GM19324 (cell line): ENCODE measurements around the gene USP10.
A peak's percentile ranks its signal among the peaks of the same experiment; 100 is the strongest.
"Not testable (repeated sequence)": the region's sequence is repeated elsewhere in the genome, so short reads cannot be mapped to it uniquely, and the experiment has no call there.

Experiments used
- ATAC-seq: cut with Tn5 transposase; IDR thresholded peaks from one replicate; pipeline ENCODE4 v1.9.1; 2021; ENCODE audit warnings: mild to moderate bottlenecking, moderate library complexity; ENCODE audit not compliant: unreplicated experiment, low FRiP score

The USP10 gene

DNA sequence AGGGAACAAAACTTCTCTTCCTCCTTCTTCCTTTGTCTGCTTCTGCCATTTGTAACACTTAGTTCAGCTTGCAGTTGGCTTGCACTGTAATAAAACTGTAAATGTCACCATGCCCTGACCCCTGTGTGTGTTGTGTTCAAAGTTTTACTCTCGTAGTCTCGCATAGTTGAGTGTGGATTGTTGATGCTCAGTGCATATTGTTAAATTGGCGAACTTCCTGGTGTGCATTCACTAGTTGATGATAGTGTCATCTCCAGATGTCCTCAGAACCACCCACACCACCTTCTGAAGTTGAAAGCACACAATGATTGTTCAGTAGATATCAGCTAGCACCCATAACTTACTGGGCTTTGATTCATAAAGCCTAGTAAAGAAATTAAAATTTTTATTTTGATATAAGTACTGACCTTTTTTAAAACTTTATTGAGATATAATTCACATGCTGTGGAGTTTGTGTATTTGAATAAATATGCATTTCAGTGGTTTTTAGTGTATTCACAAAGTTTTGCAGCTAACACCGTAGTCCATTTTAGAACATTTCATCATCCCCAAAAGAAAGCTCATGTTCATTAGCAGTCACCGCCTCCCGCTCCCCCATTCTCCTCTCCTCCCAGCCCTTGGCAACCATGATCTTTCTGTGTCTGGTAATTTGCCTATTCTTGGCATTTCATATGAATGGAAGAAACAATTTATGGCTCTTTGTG, 25.0 kb downstream of the USP10 start:
- ATAC-seq = no peak

DNA sequence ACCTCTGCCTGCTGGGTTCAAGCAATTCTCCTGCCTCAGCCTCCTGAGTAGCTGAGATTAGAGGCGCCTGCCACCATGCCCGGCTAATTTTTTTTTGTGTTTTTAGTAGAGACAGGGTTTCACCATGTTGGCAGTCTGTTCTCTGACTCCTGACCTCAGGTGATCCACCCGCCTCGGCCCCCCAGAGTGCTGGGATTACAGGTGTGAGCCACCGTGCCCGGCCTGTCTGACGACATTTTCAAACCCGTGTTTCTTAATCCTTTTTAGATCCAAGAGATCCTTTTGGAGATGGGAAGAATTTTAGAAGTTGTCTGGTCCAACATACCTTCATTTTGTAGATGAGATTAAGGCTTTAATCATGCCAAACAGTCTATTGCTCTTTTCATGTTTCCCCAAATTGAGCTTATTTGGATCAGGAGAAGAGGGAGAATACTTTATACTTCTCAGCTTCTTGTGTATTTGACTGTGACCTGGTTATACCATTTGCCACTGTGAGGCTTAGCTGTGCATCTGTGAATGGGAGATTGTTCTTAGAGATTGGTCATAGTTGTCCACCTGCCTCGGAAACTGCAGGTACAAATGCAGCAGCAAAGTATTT, 25.8 kb downstream of the USP10 start:
- ATAC-seq = no peak

DNA sequence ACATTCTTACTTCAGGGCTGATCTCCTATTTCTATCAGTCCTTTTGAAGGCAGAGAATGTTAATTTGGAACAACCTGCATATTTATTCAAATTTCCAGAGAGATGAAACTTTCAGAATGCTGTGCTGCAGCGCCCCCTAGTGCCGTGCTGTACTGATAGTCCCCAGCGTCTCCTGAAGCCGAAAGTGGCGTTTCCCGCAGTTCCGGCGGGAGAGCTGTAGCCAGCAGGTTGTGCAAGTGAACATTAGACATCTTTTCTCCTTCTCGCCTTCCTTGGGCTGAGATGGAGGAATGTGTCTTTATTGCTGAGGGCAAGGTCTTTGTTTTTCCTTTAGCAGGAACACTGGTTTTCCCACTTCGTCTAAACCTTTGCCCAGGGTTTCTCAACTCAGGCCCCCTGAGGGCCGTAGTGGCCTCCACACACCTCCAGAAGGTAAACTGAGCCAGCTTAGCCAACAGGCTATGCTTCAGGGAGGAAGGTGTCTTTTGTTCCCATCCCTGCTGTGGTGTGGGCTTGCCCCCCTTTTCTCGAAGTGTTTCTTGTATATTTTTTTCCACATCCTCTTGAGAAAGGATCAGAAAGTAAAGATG, 26.4 kb downstream of the USP10 start:
- peak; percentile 32 for ATAC-seq

DNA sequence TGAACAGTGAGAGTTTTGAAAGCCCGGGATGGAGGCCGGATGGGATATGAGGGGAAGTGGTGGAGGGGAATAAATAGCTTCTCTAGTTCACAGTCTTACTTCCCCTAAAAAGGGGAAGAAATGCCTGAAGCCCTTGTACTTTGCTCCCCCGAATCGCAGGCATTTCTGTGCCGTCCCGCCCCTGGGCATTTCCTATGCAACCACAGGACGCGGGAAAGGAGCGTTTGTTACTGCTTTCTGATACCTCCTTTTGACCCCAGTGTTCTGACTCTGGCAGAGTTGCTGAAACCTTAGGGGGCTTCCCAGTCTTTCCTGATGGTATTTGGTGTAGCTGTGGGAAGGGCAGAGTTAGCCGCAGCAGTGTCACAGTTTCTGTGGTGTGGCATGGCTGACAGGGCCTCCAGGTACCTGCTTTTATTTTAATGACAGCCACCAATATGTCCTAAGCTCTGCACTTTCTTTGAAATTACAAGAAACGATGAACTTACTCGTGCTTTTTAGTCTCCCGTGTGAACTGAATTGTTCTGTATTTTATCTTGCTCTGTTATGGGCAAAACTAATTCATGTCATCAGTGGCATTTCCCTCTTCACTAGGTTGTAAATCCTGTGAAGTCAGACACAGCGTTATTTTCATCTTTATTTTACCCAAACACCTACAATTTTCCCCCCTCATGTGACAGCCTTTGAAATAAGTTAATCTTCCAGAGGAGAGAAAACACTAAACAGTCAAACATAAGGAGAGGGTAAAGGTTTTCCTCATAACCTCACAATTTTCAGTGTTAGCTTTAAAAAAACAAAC, 27.1 kb downstream of the USP10 start:
- peak; percentile 38 for ATAC-seq

DNA sequence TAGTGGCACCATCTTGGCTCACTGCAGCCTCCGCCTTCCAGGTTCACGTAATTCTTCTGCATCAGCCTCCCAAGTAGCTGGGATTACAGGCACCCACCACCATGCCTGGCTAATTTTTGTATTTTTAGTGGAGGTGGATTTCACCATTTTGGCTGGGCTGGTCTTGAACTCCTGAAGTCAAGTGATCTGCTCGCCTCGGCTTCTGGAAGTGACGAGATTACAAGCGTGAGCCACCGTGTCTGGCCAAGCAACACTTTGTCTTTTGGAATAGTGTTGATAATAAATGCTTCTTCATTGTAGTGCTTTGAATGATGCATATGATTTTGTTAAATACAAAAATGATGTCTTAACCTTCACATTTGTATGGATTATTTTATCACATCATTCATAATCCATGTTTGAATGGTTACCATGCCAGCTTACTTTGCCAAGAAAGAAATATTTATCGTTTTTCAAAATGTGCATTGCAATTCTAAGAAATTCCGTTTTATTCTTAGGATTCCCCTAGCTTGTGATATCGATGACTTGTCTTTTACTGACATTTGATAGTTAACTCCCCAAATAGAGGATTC, 29.1 kb downstream of the USP10 start:
- ATAC-seq = no peak

DNA sequence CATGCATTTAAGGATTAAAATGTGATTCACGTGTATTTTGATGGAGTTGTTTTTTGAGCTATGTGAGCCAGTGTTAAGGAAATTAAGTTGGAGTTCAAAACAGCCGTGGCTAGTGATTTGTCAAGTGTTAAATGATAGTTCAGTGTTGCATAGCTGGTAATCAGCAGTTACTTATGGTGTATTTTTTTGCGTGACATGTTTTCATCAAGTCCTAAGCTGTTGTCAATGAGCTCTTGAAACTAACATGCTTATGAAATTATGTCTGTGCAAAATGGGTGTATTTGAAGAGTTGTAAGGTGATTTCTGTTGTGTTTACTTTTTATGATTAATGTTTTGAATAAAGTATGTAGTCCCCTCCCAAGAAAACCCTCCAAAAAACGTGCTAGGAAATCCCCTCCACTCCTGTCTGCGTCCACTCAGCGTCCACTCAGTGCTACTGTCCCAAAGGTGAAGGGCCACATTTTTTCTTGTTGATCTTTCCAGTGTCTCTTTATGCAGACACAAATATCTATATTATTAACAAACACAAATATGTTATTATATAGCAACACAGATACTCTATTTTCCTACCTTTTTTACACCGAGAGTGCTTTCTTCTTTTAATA, 30.0 kb downstream of the USP10 start:
- ATAC-seq = no peak

DNA sequence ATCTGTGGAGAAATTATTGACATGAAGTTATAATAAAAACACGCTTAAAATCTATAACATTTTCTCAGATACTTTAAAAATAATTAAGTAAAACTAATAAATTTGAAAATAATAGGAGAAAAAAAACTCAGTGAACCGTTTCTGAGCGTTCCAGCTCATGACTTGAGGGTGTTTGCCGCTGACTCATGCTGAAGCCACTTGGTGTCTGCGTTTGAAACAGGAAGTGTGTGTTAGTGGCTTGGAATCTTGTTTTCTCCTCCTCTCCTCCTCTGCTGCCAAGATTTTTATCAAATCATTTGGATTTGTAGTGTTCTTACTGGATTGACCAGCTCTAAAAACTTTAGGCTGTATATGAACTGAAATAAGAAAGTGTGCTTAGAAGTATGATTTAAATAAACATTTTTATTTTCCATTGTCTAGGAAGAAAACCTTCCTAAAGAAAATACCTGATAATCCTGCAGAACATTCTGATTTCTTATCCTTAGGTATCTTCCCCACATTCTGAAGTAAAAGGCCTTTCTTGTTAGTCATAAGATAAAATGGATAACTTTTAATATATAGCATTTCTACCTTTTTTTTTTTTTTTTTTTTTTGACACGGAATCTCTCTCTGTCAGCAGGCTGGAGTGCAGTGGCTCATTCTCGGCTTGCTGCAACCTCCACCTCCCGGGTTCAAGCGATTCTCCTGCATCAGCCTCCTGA, 30.8 kb downstream of the USP10 start:
- no peak for ATAC-seq

DNA sequence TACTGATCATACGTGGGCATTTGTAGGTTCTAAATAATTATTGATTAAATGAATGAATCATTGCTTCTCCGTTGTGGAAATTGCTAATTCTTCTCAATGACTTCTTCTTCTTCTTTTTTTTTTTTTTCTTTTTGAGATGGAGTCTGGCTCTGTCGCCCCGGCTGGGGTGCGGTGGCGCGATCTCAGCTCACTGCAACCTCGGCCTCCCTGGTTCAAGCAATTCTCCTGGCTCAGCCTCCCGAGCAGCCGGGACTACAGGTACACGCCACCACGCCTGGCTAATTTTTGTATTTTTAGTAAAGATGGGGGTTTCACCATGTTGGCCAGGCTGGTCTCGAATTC, 32.5 kb downstream of the USP10 start:
- ATAC-seq = not testable (repeated sequence)

DNA sequence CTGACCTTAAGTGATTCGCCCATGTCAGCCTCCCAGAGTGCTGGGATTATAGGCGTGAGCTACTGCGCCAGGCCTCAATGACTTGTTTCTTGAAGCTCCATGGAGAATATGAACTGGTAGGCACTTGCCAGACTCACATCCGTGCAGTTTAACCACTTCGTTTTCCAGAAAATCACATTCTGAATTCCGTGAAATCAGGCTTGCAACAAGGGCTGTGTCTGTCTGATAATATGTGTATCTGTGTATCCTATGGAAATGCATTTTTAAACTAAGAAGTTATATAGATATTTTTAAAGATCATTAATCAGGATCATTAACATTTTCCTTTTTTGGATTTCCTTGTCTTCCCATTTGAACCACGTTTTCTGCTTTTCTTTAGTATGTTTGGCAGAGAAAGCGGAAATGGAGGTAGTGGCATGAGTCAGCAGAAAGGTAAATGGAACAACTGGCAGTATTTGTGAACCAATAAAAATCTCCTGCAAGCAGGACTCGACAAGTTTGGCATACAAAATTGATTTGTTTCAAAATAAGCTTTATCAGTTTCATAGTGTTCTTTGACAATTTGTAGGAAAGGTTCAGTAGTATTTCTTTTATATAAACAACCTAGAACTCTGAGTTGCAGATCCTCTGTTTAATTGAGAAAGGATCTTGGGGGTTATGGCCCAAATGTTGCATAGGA, 33.0 kb downstream of the USP10 start:
- no peak for ATAC-seq

DNA sequence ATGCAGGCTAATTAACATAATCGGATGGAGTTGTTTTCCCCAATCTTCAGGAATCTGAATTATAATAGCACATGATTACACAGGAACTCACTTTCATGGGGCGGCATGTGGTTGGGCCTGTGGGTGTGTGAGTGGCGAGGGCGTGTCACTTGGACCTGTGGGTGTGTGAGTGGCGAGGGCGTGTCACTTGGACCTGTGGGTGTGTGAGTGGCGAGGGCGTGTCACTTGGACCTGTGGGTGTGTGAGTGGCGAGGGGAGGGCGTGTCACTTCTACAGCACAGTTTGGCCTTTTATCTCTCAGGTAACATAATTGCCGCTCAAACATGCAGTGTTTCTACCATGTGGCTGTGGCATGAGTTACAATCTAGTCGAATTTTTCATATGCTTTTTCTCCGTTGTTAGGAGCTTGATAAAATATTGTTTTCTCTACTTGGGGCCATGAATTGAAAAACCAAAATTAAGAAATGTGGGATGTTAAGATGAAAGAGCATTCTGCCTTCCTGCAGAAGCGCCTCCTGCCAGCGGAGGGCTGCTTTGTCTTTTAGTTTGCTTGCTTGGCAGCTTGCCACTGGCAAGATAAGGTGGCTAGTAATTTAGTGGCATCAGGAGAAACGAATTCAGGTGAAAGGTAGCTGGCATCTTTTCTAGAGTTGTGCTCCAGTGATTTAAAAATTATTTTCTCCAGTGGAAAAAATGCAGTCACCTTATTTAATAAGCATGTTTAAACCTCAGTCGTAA, 36.2 kb downstream of the USP10 start:
- no peak for ATAC-seq

DNA sequence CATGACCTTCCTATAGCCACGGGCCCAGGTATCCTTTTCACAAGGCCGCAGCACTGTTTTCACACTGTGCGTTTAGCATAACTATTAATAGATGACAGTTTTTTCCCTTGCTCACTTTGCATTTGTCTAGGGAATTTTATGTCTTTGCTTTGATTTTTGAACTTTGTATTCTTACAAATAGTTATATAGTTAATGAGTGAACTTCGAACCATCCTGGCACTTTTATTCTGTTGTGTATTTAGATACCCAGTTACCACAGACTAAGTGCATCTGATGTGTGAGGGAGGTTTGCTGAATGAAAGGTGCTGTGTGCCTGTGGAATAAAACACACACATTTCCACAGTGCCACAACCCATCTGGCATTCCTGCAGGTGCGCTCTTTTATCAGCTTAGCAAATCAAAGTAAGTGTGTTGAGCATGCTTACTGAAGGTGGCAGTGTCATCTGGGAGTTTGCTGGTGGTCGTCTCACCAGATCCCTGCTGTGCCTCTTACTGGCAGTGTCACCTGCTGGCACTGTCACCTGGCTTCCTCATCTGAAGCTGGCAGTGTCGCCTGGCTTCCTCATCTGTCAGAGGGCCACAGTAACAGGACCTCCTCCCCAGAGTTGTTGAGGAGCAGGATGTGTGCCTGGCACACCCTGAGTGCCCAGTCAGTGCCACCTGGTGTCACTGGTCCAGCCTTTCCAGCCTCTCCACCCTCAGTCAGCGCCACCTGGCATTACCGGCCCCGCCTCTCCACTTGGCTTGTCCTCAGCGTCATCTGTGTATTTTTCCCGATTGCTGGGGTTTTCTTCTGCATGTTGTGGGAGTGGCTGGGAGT, 37.6 kb downstream of the USP10 start:
- no peak for ATAC-seq

DNA sequence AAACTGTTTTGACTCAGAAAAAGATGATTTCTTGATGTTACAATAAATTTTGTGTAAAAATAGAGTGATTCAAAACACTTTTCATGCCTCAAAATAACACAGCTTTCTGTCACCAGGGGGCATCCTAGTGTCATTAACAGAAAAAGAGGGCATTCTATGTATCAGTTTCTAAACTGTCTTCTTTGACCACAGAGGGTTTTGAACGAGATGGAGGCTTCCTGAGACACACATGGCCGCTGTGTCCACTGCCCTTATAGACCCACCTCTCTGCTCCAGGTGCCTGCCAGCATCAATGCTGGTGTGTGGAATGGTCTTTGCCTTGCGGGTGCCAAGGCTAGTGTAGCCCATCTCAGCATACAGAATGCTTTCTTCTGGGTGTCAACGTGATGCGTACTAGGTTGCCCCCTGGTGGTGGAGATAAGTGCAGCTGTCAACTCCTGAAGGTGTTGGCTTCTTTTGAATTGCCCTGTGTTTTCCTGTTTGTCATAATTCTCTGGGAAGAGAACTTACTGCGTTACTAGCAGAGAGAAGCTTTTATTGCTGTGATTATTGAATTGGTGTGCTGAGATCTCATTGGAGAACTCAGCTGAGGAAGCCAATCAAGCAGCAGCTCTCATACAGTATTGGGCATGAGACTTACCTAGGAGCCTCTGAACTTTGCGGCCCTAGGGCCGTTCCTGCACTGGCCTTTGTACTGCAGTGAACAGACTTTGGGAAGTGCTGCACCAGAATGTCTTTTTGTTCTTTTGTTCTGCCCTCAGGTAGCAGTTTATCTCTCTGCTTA, 38.6 kb downstream of the USP10 start:
- ATAC-seq = no peak

DNA sequence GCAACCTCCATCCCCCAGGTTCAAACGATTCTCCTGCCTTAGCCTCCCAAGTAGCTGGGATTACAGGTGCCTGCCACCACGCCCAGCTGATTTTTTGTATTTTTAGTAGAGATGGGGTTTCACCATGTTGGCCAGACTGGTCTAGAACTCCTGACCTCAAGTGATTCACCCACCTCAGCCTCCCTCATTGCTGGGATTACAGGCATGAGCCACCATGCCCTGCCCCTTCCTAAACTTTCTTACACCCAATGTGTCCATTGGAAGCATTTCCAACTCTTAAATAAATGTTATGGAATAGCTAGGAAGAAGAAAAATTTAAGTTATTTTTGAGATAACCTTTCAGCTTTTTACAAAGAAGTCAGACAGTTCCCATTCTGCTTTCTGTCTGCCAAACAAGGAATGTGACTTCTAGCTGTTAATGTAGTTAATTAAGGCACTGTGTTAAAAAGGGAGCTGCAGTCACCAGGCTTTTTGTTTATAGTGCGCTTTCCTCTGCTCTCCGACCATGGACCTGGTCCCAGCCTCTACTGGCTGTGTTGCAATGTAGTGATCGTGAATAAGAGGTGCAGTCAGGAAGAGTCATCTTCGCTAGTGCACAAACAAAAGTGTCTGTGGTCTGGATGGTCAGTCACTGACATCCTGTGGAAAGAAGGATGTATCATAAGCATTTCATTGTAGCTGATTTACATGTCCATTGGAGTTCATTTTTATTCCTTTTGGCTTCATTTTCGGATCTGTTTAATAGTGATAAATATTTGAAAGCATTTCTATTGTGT, 39.7 kb downstream of the USP10 start:
- no peak for ATAC-seq

DNA sequence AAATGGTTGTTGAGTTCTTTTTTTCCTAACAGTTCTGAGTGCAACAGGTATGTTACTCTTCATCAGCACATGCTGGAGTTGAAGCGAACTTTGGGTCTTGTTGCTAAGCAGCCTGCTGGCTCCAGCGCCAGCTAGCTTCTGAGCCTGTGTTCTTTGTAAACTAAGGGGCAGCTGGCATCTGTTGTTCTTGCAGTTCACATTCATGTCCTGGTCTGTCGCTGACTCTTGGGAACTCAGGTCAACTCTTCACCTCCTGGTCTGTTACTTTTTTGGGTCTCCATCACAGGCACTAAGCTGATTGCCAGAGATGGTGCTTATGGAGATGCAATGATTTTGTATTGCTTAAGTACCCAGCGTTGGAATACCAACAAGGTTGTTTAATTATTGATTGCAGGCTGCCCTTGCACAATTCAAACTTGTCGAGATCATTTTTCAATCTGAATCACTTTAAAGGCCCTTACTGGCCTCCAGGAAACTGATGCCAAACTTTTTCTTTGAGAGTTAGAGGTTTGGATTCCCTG, 40.9 kb downstream of the USP10 start:
- no peak for ATAC-seq

DNA sequence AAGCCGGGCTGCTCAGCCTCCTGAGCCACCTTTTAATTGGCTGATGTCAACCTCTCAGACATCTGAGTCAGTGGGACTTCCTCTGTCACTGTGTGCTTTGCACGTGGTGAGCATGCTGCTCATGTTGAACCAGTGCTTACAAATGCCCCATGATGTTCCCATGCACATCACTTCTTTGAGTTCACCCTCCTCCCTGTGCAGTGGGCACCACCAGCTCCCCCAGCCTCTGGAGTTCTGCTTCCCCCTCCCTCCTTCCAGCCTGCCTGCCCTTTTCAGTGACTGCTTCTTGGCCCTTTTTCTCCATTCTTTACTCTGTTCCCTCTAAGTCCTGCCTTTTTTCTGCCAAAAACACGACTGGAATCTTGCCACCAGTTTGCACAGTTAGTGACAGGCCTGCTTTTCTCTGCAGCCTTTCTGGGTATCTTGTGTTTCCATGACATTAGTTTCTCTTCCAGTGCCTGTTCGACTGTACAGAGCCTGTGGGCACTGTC, 41.6 kb downstream of the USP10 start:
- ATAC-seq = no peak

DNA sequence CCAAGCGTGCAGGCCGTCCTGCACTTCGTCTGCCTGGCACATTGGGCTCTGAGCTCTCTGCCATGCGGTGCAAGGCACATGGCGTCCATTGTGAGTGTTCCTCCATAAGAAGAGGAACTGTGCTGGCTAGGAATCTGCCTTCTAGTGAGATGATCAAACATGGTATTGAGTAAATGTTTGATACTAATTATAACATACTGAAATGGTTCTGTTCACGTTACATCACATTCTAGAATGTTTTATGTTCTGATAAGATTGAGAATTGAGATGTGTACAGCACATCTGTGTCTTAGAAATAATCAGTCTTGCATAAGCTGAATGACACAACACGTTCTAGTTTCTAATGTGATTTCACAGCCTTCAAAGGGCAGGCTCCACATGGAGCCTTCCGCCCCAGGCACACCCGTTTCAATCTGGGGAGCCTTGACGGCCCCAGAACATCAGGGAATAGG, 42.9 kb downstream of the USP10 start:
- ATAC-seq = no peak
